Common myeloid progenitor, CD34-positive (primary cell): ENCODE results near the gene PDCD2.
A peak's percentile ranks its signal among the peaks of the same experiment; 100 is the strongest.

Experiments used
- CTCF ChIA-PET: fragments of 350-600 bp; sonication (Branson Sonifier 250); formaldehyde crosslinking; loops from one replicate; lab custom pipeline; 2021; ENCODE audit warnings: antibody characterized with exemption; lab: Charles Lee
- POLR2A ChIA-PET: fragments of 350-600 bp; sonication (Branson Sonifier 250); formaldehyde crosslinking; loops from one replicate; lab custom pipeline; 2021; ENCODE audit warnings: antibody characterized with exemption; lab: Charles Lee
- DNase-seq, 3 donors: peaks; one replicate each; pipeline versions ENCODE4 v3.0.0 to v3.0.0-alpha.2; 2013
- H3K27ac ChIP-seq, 2 experiments: 1 replicate in 1 of 2; 2 replicates in 1 of 2; pipeline ENCODE4 v1.7.0; 2013; ENCODE audit warnings: inconsistent platforms in 2 of 2, low read length in 2 of 2, mild to moderate bottlenecking in 2 of 2, low read depth in 1 of 2, moderate library complexity in 1 of 2; ENCODE audit not compliant: severe bottlenecking in 2 of 2, insufficient read depth in 1 of 2, poor library complexity in 1 of 2
- H3K27me3 ChIP-seq, 5 experiments: replicated peaks in 2 of 5; 1 replicate in 3 of 5; 2 replicates in 2 of 5; pipeline versions ENCODE4 v1.6.1 to v1.7.0; 2013; ENCODE audit warnings: low read length in 4 of 5, mild to moderate bottlenecking in 2 of 5, moderate library complexity in 2 of 5, inconsistent platforms in 1 of 5; ENCODE audit not compliant: insufficient read depth in 5 of 5, control insufficient read depth in 4 of 5
- H3K36me3 ChIP-seq, 4 experiments: 1 replicate in 2 of 4; 2 replicates in 2 of 4; pipeline versions ENCODE4 v1.6.1 to v1.7.0; 2013; ENCODE audit warnings: low read length in 3 of 4, control low read depth in 1 of 4, mild to moderate bottlenecking in 1 of 4; ENCODE audit not compliant: control insufficient read depth in 4 of 4, insufficient read depth in 4 of 4
- H3K4me1 ChIP-seq, 4 experiments: 1 replicate in 3 of 4; 2 replicates in 1 of 4; pipeline versions ENCODE4 v1.6.1 to v1.7.1; 2013; ENCODE audit warnings: low read length in 3 of 4, mild to moderate bottlenecking in 3 of 4, control low read depth in 1 of 4, inconsistent platforms in 1 of 4, moderate library complexity in 1 of 4; ENCODE audit not compliant: control insufficient read depth in 4 of 4, insufficient read depth in 4 of 4; ENCODE audit errors: control extremely low read depth in 1 of 4
- H3K4me3 ChIP-seq, 7 experiments: 1 replicate in 4 of 7; 2 replicates in 3 of 7; pipeline versions ENCODE4 v1.5.1 to v1.7.0; 2013; ENCODE audit warnings: mild to moderate bottlenecking in 7 of 7, low read length in 6 of 7, moderate library complexity in 6 of 7, inconsistent platforms in 2 of 7, low read depth in 2 of 7, control low read depth in 1 of 7; ENCODE audit not compliant: insufficient read depth in 4 of 7, control insufficient read depth in 1 of 7; ENCODE audit errors: extremely low read depth in 1 of 7
- H3K9me3 ChIP-seq, 5 experiments: 1 replicate in 4 of 5; 2 replicates in 1 of 5; pipeline versions ENCODE4 v1.6.1 to v1.7.1; 2013; ENCODE audit warnings: low read length in 4 of 5, mild to moderate bottlenecking in 2 of 5, inconsistent platforms in 1 of 5, low read depth in 1 of 5, moderate library complexity in 1 of 5; ENCODE audit not compliant: control insufficient read depth in 4 of 5, insufficient read depth in 2 of 5; ENCODE audit errors: control extremely low read depth in 1 of 5
- WGBS: methylation state at CpG from one replicate; pipeline ENCODE4 v1.1.5; 2013; ENCODE audit not compliant: insufficient coverage; 5-methylcytosine and 5-hydroxymethylcytosine counted together

The PDCD2 gene

GRCh38 chr6:170553534-170554012 is 30.9 kb downstream of the PDCD2 start:
- Histone ChIP-seq H3K36me3 (peaks cover 3 to 26% (median 11%) of the 10 kb centered on the region in 4 experiments), H3K9me3 (no peaks in the 10 kb centered on the region), H3K4me3 (peak overlapping the region; percentile 61 to 100 (median 98)), H3K27ac (peak overlapping the region; percentile 91 to 97), H3K27me3 (no peaks in the 10 kb centered on the region), H3K4me1 (peaks cover 18 to 35% (median 28%) of the 10 kb centered on the region in 4 experiments)
- 0% methylated on average over 4 of the region's 13 CpGs for WGBS
- ChIA-PET POLR2A (interaction anchor here (0.6 to 1.1 kb wide), 2 partner anchors 31 to 37 kb away, joined by 3 to 4 read pairs; partner anchors contain the start of gene PDCD2), CTCF (interaction anchor here (3.1 kb wide), 1 partner anchor 30 kb away, joined by 7 read pairs; the partner anchor contains the start of gene PDCD2)
- DNase-seq = peak in 2 of 3 donors; percentile 81 to 91

- WGBS = 0% methylated on average over 36 of the region's 41 CpGs
- POLR2A ChIA-PET = no interaction called here
- CTCF ChIA-PET = interaction anchor here (0.9 to 3.1 kb wide), 4 partner anchors 9 to 31 kb away, joined by 3 to 7 read pairs (median 4); partner anchors contain the start of gene PDCD2
- Histone ChIP-seq H3K27me3 (no peaks in the 10 kb centered on the region), H3K27ac (peak within 1 kb of the TSS; percentile 91 to 97), H3K9me3 (no peaks in the 10 kb centered on the region), H3K4me1 (peaks cover 18 to 35% (median 28%) of the 10 kb centered on the region in 4 experiments), H3K36me3 (peaks cover 7 to 27% (median 12%) of the 10 kb centered on the region in 4 experiments), H3K4me3 (peak within 1 kb of the TSS; percentile 87 to 100 (median 99))
- DNase-seq = peak; percentile 83 to 92 (median 87)
Observed at GRCh38 chr6:170552765-170553533, 31.5 kb downstream of the PDCD2 start, which contains the start of gene PSMB1. Gene PSMB1 (minus strand): TSS chr6:170553307. CDS start chr6:170553242, 65 bp downstream.

- ChIA-PET CTCF (interaction anchor here (0.6 to 1.6 kb wide), 3 partner anchors 9 to 741 kb away, joined by 3 to 6 read pairs (median 3); no protein-coding TSS in a partner anchor), POLR2A (no interaction called here)
- DNase-seq = no peak
- Histone ChIP-seq H3K36me3 (peaks cover 42 to 91% (median 56%) of the 10 kb centered on the region in 4 experiments), H3K27me3 (no peaks in the 10 kb centered on the region), H3K4me1 (no peaks in the 10 kb centered on the region), H3K27ac (no peak overlapping the region), H3K9me3 (no peaks in the 10 kb centered on the region), H3K4me3 (no peak overlapping the region)
- WGBS = 89% methylated on average over 1 of the region's 2 CpGs
Observed at GRCh38 chr6:170545405-170545804, 39.0 kb downstream of the PDCD2 start.

GRCh38 chr6:170542031-170542719 is 42.3 kb downstream of the PDCD2 start:
- Histone ChIP-seq H3K4me1 (no peaks in the 10 kb centered on the region), H3K4me3 (no peak overlapping the region), H3K36me3 (peaks cover 39 to 90% (median 54%) of the 10 kb centered on the region in 4 experiments), H3K27me3 (no peaks in the 10 kb centered on the region), H3K9me3 (no peaks in the 10 kb centered on the region), H3K27ac (no peak overlapping the region)
- DNase-seq = no peak
- ChIA-PET POLR2A (no interaction called here), CTCF (interaction anchor here (2.4 kb wide), 1 partner anchor 12 kb away, joined by 7 read pairs; no protein-coding TSS in a partner anchor)
- over 99% methylated on average over 10 of the region's 10 CpGs for WGBS

- Histone ChIP-seq H3K36me3 (peaks cover 21 to 81% (median 48%) of the 10 kb centered on the region in 4 experiments), H3K27ac (no peak overlapping the region), H3K9me3 (no peaks in the 10 kb centered on the region), H3K27me3 (no peaks in the 10 kb centered on the region), H3K4me1 (no peaks in the 10 kb centered on the region), H3K4me3 (no peak overlapping the region)
- CTCF ChIA-PET = interaction anchor here (0.8 to 1.2 kb wide), 2 partner anchors 8 to 11 kb away, joined by 3 to 4 read pairs; no protein-coding TSS in a partner anchor
- DNase-seq = no peak
- POLR2A ChIA-PET = no interaction called here
- 100% methylated on average over 4 of the region's 4 CpGs for WGBS
Observed at GRCh38 chr6:170537329-170537728, 47.1 kb downstream of the PDCD2 start.

- Histone ChIP-seq H3K9me3 (no peaks in the 10 kb centered on the region), H3K27ac (no peak overlapping the region), H3K4me3 (no peak overlapping the region), H3K27me3 (no peaks in the 10 kb centered on the region), H3K4me1 (no peaks in the 10 kb centered on the region), H3K36me3 (peaks cover 19 to 75% (median 42%) of the 10 kb centered on the region in 4 experiments)
- ChIA-PET CTCF (interaction anchor here (1.2 kb wide), 1 partner anchor 9 kb away, joined by 3 read pairs; no protein-coding TSS in a partner anchor), POLR2A (no interaction called here)
- no peak for DNase-seq
- WGBS = 91% methylated on average over 4 of the region's 5 CpGs
Observed at GRCh38 chr6:170536671-170537070, 47.8 kb downstream of the PDCD2 start.
